HL-60 (cell line): ENCODE results near the gene HELT.

Experiments used
- DNase-seq, 2 experiments: peaks; one replicate each; pipeline ENCODE4 v3.0.0-alpha.2; 2010 to 2020; ENCODE audit warnings: low read depth in 1 of 2, low spot score in 1 of 2
- H3K27ac ChIP-seq: fragments of 250-450 bp; sonication (Bioruptor Pico); replicated peaks from 2 replicates; pipeline ENCODE4 v1.5.1; 2020; ENCODE audit warnings: mild to moderate bottlenecking, moderate library complexity
- H3K27me3 ChIP-seq: fragments of 250-450 bp; sonication (Bioruptor Pico); 2 replicates; pipeline ENCODE4 v1.5.1; 2021; ENCODE audit warnings: mild to moderate bottlenecking, moderate library complexity; ENCODE audit not compliant: insufficient read depth, poor library complexity, severe bottlenecking
- H3K4me3 ChIP-seq: replicated peaks from 2 replicates; pipeline ENCODE4 v1.5.1; 2011; ENCODE audit warnings: mild to moderate bottlenecking, control low read depth, low read length; ENCODE audit not compliant: insufficient read depth
- CTCF ChIP-seq: IDR thresholded peaks from one replicate; pipeline ENCODE4 v1.5.1; 2011; ENCODE audit warnings: low read length, control low read depth, inconsistent platforms; ENCODE audit not compliant: insufficient read depth
- GABPA ChIP-seq: IDR thresholded peaks from 2 replicates; pipeline ENCODE4 v1.6.1; 2012; ENCODE audit warnings: low read depth
- POLR2AphosphoS5 ChIP-seq: IDR thresholded peaks from 2 replicates; pipeline ENCODE4 v1.6.1; 2012; ENCODE audit warnings: low read depth
- REST ChIP-seq: IDR thresholded peaks from 2 replicates; pipeline ENCODE4 v1.6.1; 2012; ENCODE audit warnings: low read depth; ENCODE audit not compliant: insufficient replicate concordance
- SPI1 ChIP-seq: IDR thresholded peaks from 2 replicates; pipeline ENCODE4 v1.6.1; 2012; ENCODE audit warnings: low read depth, mild to moderate bottlenecking, borderline replicate concordance

Gene HELT

GRCh38 chr4:185033072-185033471 lies 14.8 kb downstream of the HELT start:
- TF ChIP-seq POLR2AphosphoS5: no peak
- no peak for TF ChIP-seq REST
- no peak for TF ChIP-seq SPI1
- TF ChIP-seq CTCF: no peak
- TF ChIP-seq GABPA: no peak
- Histone ChIP-seq H3K27me3 (peaks cover 15% of the 10 kb centered on the region), H3K4me3 (no peak overlapping the region), H3K27ac (no peak overlapping the region)
- no peak for DNase-seq

GRCh38 chr4:185033950-185034349 lies 15.7 kb downstream of the HELT start:
- no peak overlapping the region for H3K4me3 ChIP-seq
- no peak for TF ChIP-seq SPI1
- TF ChIP-seq CTCF: no peak
- no peak for TF ChIP-seq POLR2AphosphoS5
- TF ChIP-seq GABPA: no peak
- TF ChIP-seq REST: no peak
- DNase-seq: no peak

GRCh38 chr4:185035284-185035683 lies 17.0 kb downstream of the HELT start:
- TF ChIP-seq GABPA (no peak), REST (no peak), SPI1 (no peak), POLR2AphosphoS5 (no peak), CTCF (no peak)
- no peak for DNase-seq
- Histone ChIP-seq H3K4me3 (no peak overlapping the region), H3K27ac (no peak overlapping the region), H3K27me3 (peaks cover 8% of the 10 kb centered on the region)

More at GRCh38 chr4:185033950-185034349, 15.7 kb downstream of the HELT start:
- Histone ChIP-seq H3K27me3 (peaks cover 15% of the 10 kb centered on the region), H3K27ac (no peak overlapping the region)
